SK-N-SH (cell line): ENCODE data around the gene PSME2. TPM values are rescaled to one million over a fixed set of nuclear protein-coding genes. Genes with fewer than 3 reads are reported as not detected.
A peak's percentile ranks its signal among the peaks of the same experiment; 100 is the strongest.

ENCODE experiments used
- CTCF ChIA-PET: fragments of 300-600, 350-600 bp; formaldehyde crosslinking; extraction: SDS; loops from one replicate; lab custom pipeline; 2021; lab: Yijun Ruan, JAX
- POLR2A ChIA-PET: fragments of 350-600 bp; sonication (Branson Sonifier 250); formaldehyde crosslinking; extraction: SDS; loops from one replicate; lab custom pipeline; 2020; ENCODE audit warnings: antibody characterized with exemption, inconsistent platforms; lab: Yijun Ruan, JAX
- DNase-seq: peaks from one replicate; pipeline ENCODE4 v3.0.0; 2012
- H2AFZ ChIP-seq: fragments of 200-600 bp; sonication (generic); 2 replicates; pipeline ENCODE4 v1.8.1; 2016; ENCODE audit warnings: antibody characterized with exemption, mild to moderate bottlenecking, low read depth
- H3F3A ChIP-seq: fragments of 200-600 bp; sonication (generic); replicated peaks from 2 replicates; pipeline ENCODE3; 2016; ENCODE audit warnings: antibody characterized with exemption, mild to moderate bottlenecking; ENCODE audit not compliant: insufficient read depth
- H3K27ac ChIP-seq, 2 experiments: fragments of 200-500 bp in 1 of 2; fragments of 200-600 bp in 1 of 2; sonication (Bioruptor generic) in 1 of 2; sonication (generic), shearing (Covaris generic) in 1 of 2; 2 replicates each; pipeline versions ENCODE4 v1.5.1 to v1.6.1; 2014 to 2016; ENCODE audit warnings: low read depth in 2 of 2, inconsistent platforms in 1 of 2, low read length in 1 of 2, mild to moderate bottlenecking in 1 of 2, mixed read lengths in 1 of 2
- H3K27me3 ChIP-seq: fragments of 200-600 bp; sonication (generic), shearing (Covaris generic); 2 replicates; pipeline ENCODE4 v1.6.1; 2016; ENCODE audit warnings: mixed run types; ENCODE audit not compliant: insufficient read depth
- H3K36me3 ChIP-seq, 2 experiments: fragments of 200-500 bp in 1 of 2; fragments of 200-600 bp in 1 of 2; sonication (Bioruptor generic) in 1 of 2; sonication (generic) in 1 of 2; replicated peaks in 1 of 2; 2 replicates each; pipeline versions ENCODE3 to v1.5.1; 2014 to 2016; ENCODE audit warnings: low read length in 1 of 2, mild to moderate bottlenecking in 1 of 2; ENCODE audit not compliant: insufficient read depth in 2 of 2, control insufficient read depth in 1 of 2
- H3K4me1 ChIP-seq, 2 experiments: fragments of 200-500 bp in 1 of 2; fragments of 200-600 bp in 1 of 2; sonication (Bioruptor generic) in 1 of 2; sonication (generic), shearing (Covaris generic) in 1 of 2; 2 replicates each; pipeline versions ENCODE4 v1.5.1 to v1.6.1; 2014 to 2016; ENCODE audit warnings: low read depth in 1 of 2, low read length in 1 of 2, mixed run types in 1 of 2; ENCODE audit not compliant: insufficient read depth in 2 of 2, control insufficient read depth in 1 of 2
- H3K4me2 ChIP-seq: fragments of 200-600 bp; sonication (generic), shearing (Covaris generic); 2 replicates; pipeline ENCODE4 v1.6.1; 2017; ENCODE audit warnings: mixed run types
- H3K4me3 ChIP-seq, 2 experiments: fragments of 200-500 bp in 1 of 2; fragments of 200-600 bp in 1 of 2; sonication (Bioruptor generic) in 1 of 2; sonication (generic), shearing (Covaris generic) in 1 of 2; 2 replicates each; pipeline versions ENCODE4 v1.5.1 to v1.8.1; 2014 to 2016; ENCODE audit warnings: low read depth in 2 of 2, inconsistent platforms in 1 of 2, low read length in 1 of 2, mild to moderate bottlenecking in 1 of 2, mixed read lengths in 1 of 2, moderate library complexity in 1 of 2
- H3K79me2 ChIP-seq: fragments of 200-600 bp; sonication (generic); 2 replicates; pipeline ENCODE4 v1.8.1; 2017; ENCODE audit warnings: mild to moderate bottlenecking; ENCODE audit not compliant: insufficient read depth
- H3K9ac ChIP-seq: fragments of 200-600 bp; sonication (generic); 2 replicates; pipeline ENCODE4 v1.6.1; 2017; ENCODE audit warnings: mixed run types
- H3K9me2 ChIP-seq: fragments of 200-600 bp; sonication (generic); 2 replicates; pipeline ENCODE4 v1.6.1; 2017; ENCODE audit warnings: mixed run types
- H3K9me3 ChIP-seq: fragments of 200-600 bp; sonication (generic); 2 replicates; pipeline ENCODE4 v1.6.1; 2017; ENCODE audit warnings: mixed run types, mild to moderate bottlenecking, moderate library complexity
- H4K20me1 ChIP-seq: fragments of 200-600 bp; sonication (generic); 2 replicates; pipeline ENCODE4 v1.6.1; 2017; ENCODE audit warnings: mild to moderate bottlenecking, mixed run types; ENCODE audit not compliant: insufficient read depth
- CHD2 ChIP-seq: fragments of 150-350 bp; IDR thresholded peaks from 2 replicates; pipeline ENCODE4 v1.6.1; 2018; ENCODE audit warnings: low read length; ENCODE audit not compliant: partially characterized antibody
- ELF1 ChIP-seq: IDR thresholded peaks from 2 replicates; pipeline ENCODE4 v1.4.0; 2012
- EZH2phosphoT487 ChIP-seq: fragments of 200-600 bp; sonication (generic); IDR thresholded peaks from 2 replicates; pipeline ENCODE4 v1.6.1; 2017; ENCODE audit warnings: low read depth, mixed run types, mild to moderate bottlenecking, antibody characterized with exemption, moderate library complexity, borderline replicate concordance
- FOSL2 ChIP-seq: IDR thresholded peaks from 2 replicates; pipeline ENCODE4 v1.4.0; 2012; ENCODE audit warnings: low read depth, mild to moderate bottlenecking, moderate library complexity, borderline replicate concordance
- FOXJ3 ChIP-seq: sonication (generic); formaldehyde crosslinking; IDR thresholded peaks from 2 replicates; pipeline ENCODE4 v1.5.1; 2020; ENCODE audit warnings: mild to moderate bottlenecking, missing genetic modification reagents
- FOXM1 ChIP-seq: IDR thresholded peaks from 2 replicates; pipeline ENCODE4 v1.4.0; 2012; ENCODE audit warnings: low read depth, mild to moderate bottlenecking
- GABPA ChIP-seq: IDR thresholded peaks from 2 replicates; pipeline ENCODE4 v1.4.0; 2012; ENCODE audit warnings: low read depth, mild to moderate bottlenecking
- GATA2 ChIP-seq: sonication (generic); formaldehyde crosslinking; IDR thresholded peaks from 2 replicates; pipeline ENCODE4 v1.5.0; 2020; ENCODE audit warnings: mild to moderate bottlenecking, missing genetic modification reagents
- IRF3 ChIP-seq: fragments of 150-350 bp; IDR thresholded peaks from 2 replicates; pipeline ENCODE4 v1.6.1; 2016; ENCODE audit warnings: mild to moderate bottlenecking, low read depth, low read length
- MAX ChIP-seq: IDR thresholded peaks from 2 replicates; pipeline ENCODE4 v1.4.0; 2012; ENCODE audit warnings: low read depth
- MEF2A ChIP-seq: IDR thresholded peaks from 2 replicates; pipeline ENCODE4 v1.4.0; 2012; ENCODE audit warnings: low read depth, borderline replicate concordance
- NFIC ChIP-seq: IDR thresholded peaks from 2 replicates; pipeline ENCODE4 v1.4.0; 2012; ENCODE audit warnings: borderline replicate concordance
- NRF1 ChIP-seq: IDR thresholded peaks from 2 replicates; pipeline ENCODE4 v1.6.1; 2012; ENCODE audit warnings: low read depth, mild to moderate bottlenecking, low read length
- POLR2AphosphoS5 ChIP-seq: IDR thresholded peaks from 2 replicates; pipeline ENCODE4 v1.6.1; 2012; ENCODE audit warnings: low read depth, low read length
- RAD21 ChIP-seq: IDR thresholded peaks from 2 replicates; pipeline ENCODE4 v1.6.1; 2012; ENCODE audit warnings: mild to moderate bottlenecking, low read length
- RCOR1 ChIP-seq: fragments of 150-350 bp; IDR thresholded peaks from 2 replicates; pipeline ENCODE4 v1.6.1; 2017; ENCODE audit warnings: antibody characterized with exemption, low read length
- REST ChIP-seq: IDR thresholded peaks from 2 replicates; pipeline ENCODE4 v1.6.1; 2012; ENCODE audit warnings: mild to moderate bottlenecking, low read depth, low read length, moderate library complexity
- RFX5 ChIP-seq: IDR thresholded peaks from 2 replicates; pipeline ENCODE4 v1.6.1; 2012; ENCODE audit warnings: mild to moderate bottlenecking, improper control_type of control experiment, low read length
- RXRA ChIP-seq: IDR thresholded peaks from 2 replicates; pipeline ENCODE4 v1.4.0; 2012; ENCODE audit warnings: low read depth, mild to moderate bottlenecking, borderline replicate concordance
- SIN3A ChIP-seq: IDR thresholded peaks from 2 replicates; pipeline ENCODE4 v1.6.1; 2012; ENCODE audit warnings: low read depth, mild to moderate bottlenecking, low read length, moderate library complexity, borderline replicate concordance
- TCF12 ChIP-seq: IDR thresholded peaks from 2 replicates; pipeline ENCODE4 v1.4.0; 2012
- TEAD4 ChIP-seq: IDR thresholded peaks from 2 replicates; pipeline ENCODE4 v1.4.0; 2012; ENCODE audit warnings: mild to moderate bottlenecking, borderline replicate concordance; ENCODE audit not compliant: insufficient read depth
- USF1 ChIP-seq: IDR thresholded peaks from 2 replicates; pipeline ENCODE4 v1.4.0; 2012; ENCODE audit warnings: low read depth, borderline replicate concordance
- YY1 ChIP-seq: IDR thresholded peaks from 2 replicates; pipeline ENCODE4 v1.4.0; 2012; ENCODE audit warnings: low read depth, mild to moderate bottlenecking
- ZBTB33 ChIP-seq: IDR thresholded peaks from 2 replicates; pipeline ENCODE4 v1.4.0; 2012; ENCODE audit warnings: low read depth, borderline replicate concordance
- WGBS: methylation state at CpG from one replicate; pipeline ENCODE4 v1.1.6; 2017; ENCODE audit warnings: low lambda C conversion rate; 5-methylcytosine and 5-hydroxymethylcytosine counted together
- polyA plus RNA-seq, 3 experiments: library from polyadenylated mRNA; depleted of rRNA; stranded (reverse); fragments of >200 nt; gene quantifications; 2 replicates each; pipeline ENCODE4 v1.2.3, GENCODE V29; 2012

Gene PSME2
- polyA plus RNA-seq, 1 of the 3 experiments (the other 2 are of a cell fraction), result 147 TPM

GRCh38 chr14:24113801-24114531, 32.4 kb downstream of the PSME2 start:
- peak; percentile 79 for DNase-seq
- WGBS, result 1% methylated on average over 26 of the region's 42 CpGs
- no peak for TF ChIP-seq FOXM1
- peak; percentile 59; the same call in 1 of the 2 replicates for TF ChIP-seq ELF1
- TF ChIP-seq NRF1, result no peak
- TF ChIP-seq USF1, result no peak
- no peak for TF ChIP-seq FOSL2
- no peak for TF ChIP-seq EZH2phosphoT487
- no peak; the same call in 1 of the 2 replicates for TF ChIP-seq POLR2AphosphoS5
- TF ChIP-seq RXRA, result no peak
- TF ChIP-seq RFX5, result no peak
- TF ChIP-seq GATA2, result no peak
- TF ChIP-seq GABPA, result peak; percentile 78
- no peak for TF ChIP-seq TEAD4
- TF ChIP-seq FOXJ3 (CRISPR knock-in tag), result no peak
- no peak for TF ChIP-seq RAD21
- TF ChIP-seq REST, result no peak
- TF ChIP-seq ZBTB33, result 0 out of 2 replicates have a peak, but pooled peaks have one; percentile 57
- TF ChIP-seq IRF3, result peak; percentile 53
- peak; percentile 73; the same call in 1 of the 2 replicates for TF ChIP-seq YY1
- TF ChIP-seq MAX, result peak; percentile 85
- TF ChIP-seq MEF2A, result no peak
- TF ChIP-seq SIN3A, result no peak; the same call in 1 of the 2 replicates
- TF ChIP-seq NFIC, result no peak
- TF ChIP-seq CHD2, result peak; percentile 22
- TF ChIP-seq TCF12, result no peak; the same call in 1 of the 2 replicates
- no peak for TF ChIP-seq RCOR1

More at GRCh38 chr14:24113801-24114531, 32.4 kb downstream of the PSME2 start:
- Histone ChIP-seq H4K20me1 (no peaks in the 10 kb centered on the region), H3K9ac (peak overlapping the region; percentile 91), H3K79me2 (peaks cover 6% of the 10 kb centered on the region; the same call in 1 of the 2 replicates), H3K27me3 (no peaks in the 10 kb centered on the region), H3K4me2 (peak overlapping the region; percentile 90), H3K9me3 (no peaks in the 10 kb centered on the region), H3K36me3 (peaks cover 11 to 23% of the 10 kb centered on the region in 2 experiments), H3K9me2 (no peaks in the 10 kb centered on the region), H3K27ac (peak overlapping the region; percentile 97 to 99), H2AFZ (peak overlapping the region; percentile 74), H3K4me3 (peak overlapping the region; percentile 71 to 88), H3K4me1 (peaks cover 10 to 17% of the 10 kb centered on the region in 2 experiments), H3F3A (peaks cover 11% of the 10 kb centered on the region)
- ChIA-PET POLR2A (interaction anchor here (0.8 to 3.2 kb wide), 20 partner anchors 8 to 793 kb away, joined by 3 to 28 read pairs (median 6); partner anchors contain the start of genes CARMIL3, EMC9, FITM1 and IRF9), CTCF (interaction anchor here (0.8 to 3.8 kb wide), 14 partner anchors 21 to 525 kb away, joined by 3 to 25 read pairs (median 3); partner anchors contain the start of genes CARMIL3, IPO4, IRF9 and PCK2)
